PC-9 (cell line): ENCODE data around the gene COG5. TPM values are rescaled to one million over a fixed set of nuclear protein-coding genes. Genes with fewer than 3 reads are reported as not detected.

Experiments
- BruUV-seq: library from RNA; stranded (reverse); fragments of 400-500 nt; replicated peaks from 2 replicates; lab custom pipeline; 2021; lab: Mats Ljungman, UMichigan
- CTCF ChIA-PET: fragments of 300-600 bp; sonication (Branson Sonifier 250); formaldehyde crosslinking; loops from one replicate; lab custom pipeline; 2022; ENCODE audit warnings: antibody characterized with exemption; lab: Charles Lee
- POLR2A ChIA-PET: fragments of 300-600 bp; sonication (Branson Sonifier 250); formaldehyde crosslinking; loops from one replicate; lab custom pipeline; 2022; ENCODE audit warnings: antibody characterized with exemption; ENCODE audit not compliant: unreplicated experiment; lab: Charles Lee
- DNase-seq, 2 experiments: peaks; one replicate each; pipeline versions ENCODE4 v3.0.0 to v3.0.0-alpha.2; 2015 to 2022; ENCODE audit warnings: mixed read lengths in 1 of 2
- H2AFZ ChIP-seq: fragments of 200-600 bp; sonication (generic); 2 replicates; pipeline ENCODE4 v1.8.1; 2017; ENCODE audit warnings: antibody characterized with exemption
- H3F3A ChIP-seq: fragments of 200-600 bp; sonication (generic); 2 replicates; pipeline ENCODE4 v1.8.1; 2017; ENCODE audit warnings: antibody characterized with exemption, mild to moderate bottlenecking, low read depth; ENCODE audit not compliant: insufficient read depth
- H3K27ac ChIP-seq: fragments of 200-600 bp; sonication (generic); 2 replicates; pipeline ENCODE4 v1.6.1; 2016; ENCODE audit warnings: mixed run types
- H3K27me3 ChIP-seq: fragments of 200-600 bp; sonication (generic); 2 replicates; pipeline ENCODE4 v1.6.1; 2016; ENCODE audit warnings: low read depth, mixed run types; ENCODE audit not compliant: insufficient read depth
- H3K36me3 ChIP-seq: fragments of 200-600 bp; sonication (generic); 2 replicates; pipeline ENCODE4 v1.6.1; 2016; ENCODE audit warnings: low read depth, mixed run types
- H3K4me1 ChIP-seq: fragments of 200-600 bp; sonication (generic); replicated peaks from 2 replicates; pipeline ENCODE4 v1.6.1; 2016; ENCODE audit warnings: mixed run types; ENCODE audit not compliant: insufficient read depth
- H3K4me2 ChIP-seq: fragments of 200-600 bp; sonication (generic); 2 replicates; pipeline ENCODE4 v1.6.1; 2017; ENCODE audit warnings: mixed run types
- H3K4me3 ChIP-seq: fragments of 200-600 bp; sonication (generic); 2 replicates; pipeline ENCODE4 v1.6.1; 2016; ENCODE audit warnings: mixed run types
- H3K79me2 ChIP-seq: fragments of 200-600 bp; sonication (generic); 2 replicates; pipeline ENCODE4 v1.6.1; 2017; ENCODE audit warnings: low read depth, mixed run types
- H3K9me2 ChIP-seq: fragments of 200-600 bp; sonication (generic); 2 replicates; pipeline ENCODE4 v1.8.1; 2017; ENCODE audit warnings: mild to moderate bottlenecking; ENCODE audit not compliant: insufficient read depth
- H3K9me3 ChIP-seq: fragments of 200-600 bp; sonication (generic); 2 replicates; pipeline ENCODE4 v1.8.1; 2016; ENCODE audit warnings: low read depth; ENCODE audit not compliant: insufficient read depth
- H4K20me1 ChIP-seq: fragments of 200-600 bp; sonication (generic); 2 replicates; pipeline ENCODE4 v1.8.1; 2017; ENCODE audit not compliant: insufficient read depth
- CTCF ChIP-seq: fragments of 200-600 bp; sonication (generic); conservative IDR thresholded peaks from 2 replicates; pipeline ENCODE4 v1.6.1; 2017; ENCODE audit warnings: mixed run types, antibody characterized with exemption, mild to moderate bottlenecking, moderate library complexity
- EZH2 ChIP-seq: fragments of 200-600 bp; sonication (generic); IDR thresholded peaks from 2 replicates; pipeline ENCODE4 v1.8.0; 2017; ENCODE audit warnings: antibody characterized with exemption, low read depth
- intact Hi-C: fragments of 100-400 bp; cut with micrococcal nuclease; formaldehyde crosslinking; loops from one replicate; pipeline ENCODE4 v1.10.0; 2022; ENCODE audit not compliant: unreplicated experiment
- total RNA-seq: library from RNA; stranded (reverse); gene quantifications from 2 replicates; pipeline ENCODE4 v1.2.3, GENCODE V29; 2021

The COG5 gene
- total RNA-seq, 1 experiment from 2014 or later: 43.5 TPM

- no peaks in the 10 kb centered on the region for H3K9me2 ChIP-seq
- peak; percentile 5 to 42 for DNase-seq
- TF ChIP-seq EZH2 (no peak), CTCF (no peak)
- ChIA-PET CTCF (interaction anchor here (0.5 to 1.6 kb wide), 5 partner anchors 17 to 644 kb away, joined by 3 to 7 read pairs (median 7); partner anchors contain the start of gene HBP1), POLR2A (no interaction called here)
- H3K27me3 ChIP-seq: no peaks in the 10 kb centered on the region
- no peaks in the 10 kb centered on the region for H3K9me3 ChIP-seq
- no peaks in the 10 kb centered on the region for H3K36me3 ChIP-seq
- H4K20me1 ChIP-seq: no peaks in the 10 kb centered on the region
- no TSS peak for BruUV-seq
- H3K27ac ChIP-seq: no peak overlapping the region
- no peak overlapping the region for H3K4me2 ChIP-seq
- no peaks in the 10 kb centered on the region for H3F3A ChIP-seq
- no peaks in the 10 kb centered on the region for H3K79me2 ChIP-seq
- H3K4me3 ChIP-seq: no peak overlapping the region
- intact Hi-C loops: no loop called here
- peaks cover 12% of the 10 kb centered on the region; the same call in 1 of the 2 replicates for H3K4me1 ChIP-seq
- H2AFZ ChIP-seq: no peak overlapping the region; the same call in 1 of the 2 replicates
Observed at GRCh38 chr7:107152011-107152410, 411.7 kb downstream of the COG5 start.

Other genes with a start within 250 kb of the COG5 start
- gene GPR22, start 93.9 kb downstream of the COG5 start, total RNA-seq: not detected in 2 replicates
- gene DUS4L, start 51 bp upstream of the COG5 start, total RNA-seq: 22.0 and 25.2 TPM in 2 replicates
- gene BCAP29, start 16.3 kb upstream of the COG5 start, total RNA-seq: 45.5 and 58.3 TPM in 2 replicates
- 0.80 and 1.7 TPM in 2 replicates for gene SLC26A4, start 96.9 kb upstream of the COG5 start, total RNA-seq
- gene CBLL1, start 180.2 kb upstream of the COG5 start, total RNA-seq: 24.5 and 31.3 TPM in 2 replicates
- gene SLC26A3, start 239.3 kb upstream of the COG5 start, total RNA-seq: not detected in 2 replicates